IPS-18a (cell line): ENCODE results near the gene SNX25.
"Not testable (repeated sequence)": the region's sequence is repeated elsewhere in the genome, so short reads cannot be mapped to it uniquely, and the experiment has no call there.

Experiments
- H3K27ac ChIP-seq: one replicate; pipeline ENCODE4 v1.5.1; 2013; ENCODE audit warnings: low read length
- H3K27me3 ChIP-seq: one replicate; pipeline ENCODE4 v1.6.1; 2013; ENCODE audit warnings: mild to moderate bottlenecking, low read length; ENCODE audit not compliant: control insufficient read depth, insufficient read depth
- H3K36me3 ChIP-seq: one replicate; pipeline ENCODE4 v1.6.1; 2013; ENCODE audit warnings: low read depth, low read length; ENCODE audit not compliant: control insufficient read depth
- H3K4me1 ChIP-seq: one replicate; pipeline ENCODE4 v1.6.1; 2013; ENCODE audit warnings: low read depth, low read length; ENCODE audit not compliant: control insufficient read depth
- H3K4me3 ChIP-seq: one replicate; pipeline ENCODE4 v1.5.1; 2013; ENCODE audit warnings: low read length
- H3K9ac ChIP-seq: one replicate; pipeline ENCODE4 v1.6.1; 2013; ENCODE audit warnings: mild to moderate bottlenecking, low read length, moderate library complexity
- H3K9me3 ChIP-seq: one replicate; pipeline ENCODE4 v1.6.1; 2013; ENCODE audit warnings: low read depth, low read length; ENCODE audit not compliant: control insufficient read depth

Gene SNX25

GRCh38 chr4:185256446-185256845 is 47.0 kb downstream of the SNX25 start:
- H3K4me1 ChIP-seq, result peaks cover 10% of the 10 kb centered on the region
- H3K27me3 ChIP-seq, result no peaks in the 10 kb centered on the region
- no peak overlapping the region for H3K9ac ChIP-seq
- no peaks in the 10 kb centered on the region for H3K36me3 ChIP-seq
- H3K27ac ChIP-seq, result no peak overlapping the region
- no peaks in the 10 kb centered on the region for H3K9me3 ChIP-seq
- H3K4me3 ChIP-seq, result no peak overlapping the region

DNA sequence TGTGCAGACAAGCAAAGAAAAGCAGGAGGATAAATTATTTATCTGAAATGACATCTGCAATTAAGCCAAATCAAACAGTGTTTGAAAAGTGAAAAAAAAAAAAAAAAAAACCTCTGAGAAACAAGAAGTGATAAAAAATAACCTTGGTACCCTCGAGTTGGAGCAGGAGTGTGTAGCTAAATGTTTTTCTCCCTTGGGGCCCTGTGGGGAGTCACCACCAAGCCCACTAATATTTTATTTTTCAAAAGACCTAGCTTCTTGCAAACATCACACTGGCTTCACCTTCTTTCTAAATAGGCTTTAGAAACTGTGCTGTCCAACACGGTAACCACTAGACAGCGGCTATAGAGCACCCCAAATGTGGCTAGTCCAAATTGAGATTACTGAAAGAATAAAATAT is 47.7 kb downstream of the SNX25 start:
- no peaks in the 10 kb centered on the region for H3K36me3 ChIP-seq
- no peaks in the 10 kb centered on the region for H3K27me3 ChIP-seq
- H3K27ac ChIP-seq, result no peak overlapping the region
- H3K4me1 ChIP-seq, result peaks cover 10% of the 10 kb centered on the region
- H3K4me3 ChIP-seq, result no peak overlapping the region
- no peaks in the 10 kb centered on the region for H3K9me3 ChIP-seq
- H3K9ac ChIP-seq, result no peak overlapping the region

DNA sequence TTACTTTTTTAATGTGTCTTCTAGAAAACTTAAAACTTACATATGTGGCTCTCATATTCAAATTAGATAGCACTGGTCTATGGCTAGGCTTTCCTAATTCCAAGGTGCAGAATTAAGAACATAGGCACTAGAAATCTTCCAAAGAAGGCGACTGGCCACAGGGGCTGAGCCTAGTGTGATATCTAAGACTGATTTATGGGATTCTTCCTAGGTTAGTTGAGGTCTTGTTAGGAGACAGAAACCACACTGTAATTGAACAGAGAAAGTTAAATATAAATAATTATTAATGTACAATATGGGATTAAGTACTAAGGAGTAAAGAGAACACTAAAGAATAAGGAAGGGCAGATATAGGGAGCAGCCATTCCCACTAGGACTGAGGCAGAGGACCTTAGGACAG is 48.3 kb downstream of the SNX25 start:
- no peak overlapping the region for H3K4me3 ChIP-seq
- no peaks in the 10 kb centered on the region for H3K36me3 ChIP-seq
- H3K9ac ChIP-seq, result no peak overlapping the region
- H3K27me3 ChIP-seq, result no peaks in the 10 kb centered on the region
- H3K9me3 ChIP-seq, result no peaks in the 10 kb centered on the region
- H3K4me1 ChIP-seq, result peaks cover 10% of the 10 kb centered on the region
- H3K27ac ChIP-seq, result no peak overlapping the region

GRCh38 chr4:185258741-185259140 is 49.3 kb downstream of the SNX25 start:
- peaks cover 10% of the 10 kb centered on the region for H3K4me1 ChIP-seq
- not testable (repeated sequence) for H3K9me3 ChIP-seq, H3K4me3 ChIP-seq, H3K36me3 ChIP-seq, H3K27me3 ChIP-seq, H3K27ac ChIP-seq, H3K9ac ChIP-seq

DNA sequence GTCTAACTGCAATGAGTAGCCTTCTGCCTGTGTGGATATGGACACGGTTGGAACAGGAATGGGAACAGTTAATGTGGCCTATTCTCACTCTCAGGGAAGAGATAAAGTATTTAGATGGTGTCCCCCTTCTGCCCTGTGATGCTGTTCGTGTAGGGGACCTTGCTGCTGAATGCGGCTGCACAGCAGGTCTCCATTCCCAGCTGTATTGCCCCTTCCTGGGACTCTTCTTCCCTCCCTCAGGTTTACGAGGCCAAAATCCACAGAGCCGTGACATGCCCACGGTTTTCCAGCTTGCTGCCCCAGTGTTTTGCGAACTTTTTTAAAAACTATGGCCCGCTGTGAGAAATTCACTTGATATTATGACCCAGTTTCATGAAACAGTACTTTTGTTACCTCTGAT is 50.3 kb downstream of the SNX25 start:
- no peaks in the 10 kb centered on the region for H3K9me3 ChIP-seq
- no peaks in the 10 kb centered on the region for H3K36me3 ChIP-seq
- peaks cover 10% of the 10 kb centered on the region for H3K4me1 ChIP-seq
- no peaks in the 10 kb centered on the region for H3K27me3 ChIP-seq
- no peak overlapping the region for H3K9ac ChIP-seq
- H3K27ac ChIP-seq, result no peak overlapping the region
- no peak overlapping the region for H3K4me3 ChIP-seq

DNA sequence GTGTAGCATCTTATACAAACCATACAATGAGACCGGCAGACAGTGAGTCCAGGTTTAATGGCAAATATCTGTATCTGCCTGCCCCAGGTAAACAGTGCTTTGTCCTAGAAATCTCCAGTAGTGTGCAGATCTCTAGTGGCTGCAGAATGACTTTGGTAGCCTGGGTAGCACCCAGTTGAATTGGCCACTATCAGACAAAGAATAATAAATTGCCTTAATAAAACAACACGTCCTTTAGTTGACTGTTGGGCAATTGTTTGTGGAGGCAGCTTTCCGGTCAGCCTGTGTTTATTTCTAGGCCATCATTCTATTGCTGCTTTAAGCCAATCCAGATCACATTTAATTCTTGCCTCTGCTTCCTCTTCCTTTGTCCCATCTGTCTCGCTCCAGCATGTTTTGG is 52.5 kb downstream of the SNX25 start:
- Histone ChIP-seq H3K27ac (no peak overlapping the region), H3K36me3 (no peaks in the 10 kb centered on the region), H3K27me3 (no peaks in the 10 kb centered on the region), H3K9ac (no peak overlapping the region), H3K4me1 (peaks cover 14% of the 10 kb centered on the region), H3K9me3 (no peaks in the 10 kb centered on the region), H3K4me3 (no peak overlapping the region)

GRCh38 chr4:185263419-185263818 is 54.0 kb downstream of the SNX25 start:
- Histone ChIP-seq H3K4me3 (no peak overlapping the region), H3K9me3 (no peaks in the 10 kb centered on the region), H3K4me1 (peaks cover 14% of the 10 kb centered on the region), H3K27ac (no peak overlapping the region), H3K9ac (no peak overlapping the region), H3K36me3 (peaks cover 5% of the 10 kb centered on the region), H3K27me3 (no peaks in the 10 kb centered on the region)

DNA sequence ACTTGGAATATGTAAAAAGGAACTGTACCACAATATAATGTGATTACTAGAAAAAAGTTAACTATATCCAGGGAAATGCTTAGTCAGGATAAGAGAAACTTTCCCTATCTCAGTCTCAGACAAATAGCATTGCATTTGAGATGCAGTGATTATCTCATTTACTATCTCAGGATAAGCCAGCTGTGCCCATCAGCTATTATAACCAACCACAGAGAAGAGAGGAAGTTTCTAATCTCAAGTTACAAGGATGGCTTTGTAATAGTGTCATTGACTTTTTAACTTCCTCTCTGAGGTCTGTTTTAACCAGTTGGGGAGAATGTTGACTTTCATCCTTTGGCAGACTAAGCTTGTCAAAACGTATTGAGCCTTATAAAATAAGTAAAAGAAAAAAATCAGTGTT is 56.5 kb downstream of the SNX25 start:
- Histone ChIP-seq H3K9me3 (no peaks in the 10 kb centered on the region), H3K27me3 (no peaks in the 10 kb centered on the region), H3K4me1 (peaks cover 4% of the 10 kb centered on the region), H3K9ac (no peak overlapping the region), H3K4me3 (no peak overlapping the region), H3K36me3 (peaks cover 5% of the 10 kb centered on the region), H3K27ac (no peak overlapping the region)

- Histone ChIP-seq H3K9ac (no peak overlapping the region), H3K27me3 (no peaks in the 10 kb centered on the region), H3K9me3 (no peaks in the 10 kb centered on the region), H3K27ac (no peak overlapping the region), H3K4me1 (peaks cover 4% of the 10 kb centered on the region), H3K36me3 (peaks cover 5% of the 10 kb centered on the region), H3K4me3 (no peak overlapping the region)
Measured at GRCh38 chr4:185269286-185269685, 59.9 kb downstream of the SNX25 start.

DNA sequence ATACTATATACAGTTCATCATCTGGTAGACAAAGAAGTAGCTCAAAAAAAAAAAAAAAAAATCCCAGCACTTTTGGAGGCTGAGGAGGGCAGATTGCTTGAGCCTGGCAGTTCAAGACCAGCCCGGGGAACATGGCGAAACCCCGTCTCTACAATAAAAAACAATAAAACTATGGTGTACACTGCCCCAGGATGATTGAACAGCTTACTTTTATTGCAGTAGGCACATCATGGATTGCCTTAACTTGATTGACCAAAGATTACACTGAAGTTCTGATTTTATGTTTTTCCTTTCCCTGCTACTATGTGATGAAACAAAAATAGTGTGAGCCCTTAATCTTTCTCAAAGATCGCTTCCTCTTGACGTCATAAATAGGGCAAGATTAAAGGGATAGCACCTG is 60.6 kb downstream of the SNX25 start:
- H3K9me3 ChIP-seq, result no peaks in the 10 kb centered on the region
- H3K27ac ChIP-seq, result no peak overlapping the region
- H3K4me1 ChIP-seq, result peaks cover 4% of the 10 kb centered on the region
- H3K4me3 ChIP-seq, result no peak overlapping the region
- peaks cover 5% of the 10 kb centered on the region for H3K36me3 ChIP-seq
- H3K27me3 ChIP-seq, result no peaks in the 10 kb centered on the region
- no peak overlapping the region for H3K9ac ChIP-seq

DNA sequence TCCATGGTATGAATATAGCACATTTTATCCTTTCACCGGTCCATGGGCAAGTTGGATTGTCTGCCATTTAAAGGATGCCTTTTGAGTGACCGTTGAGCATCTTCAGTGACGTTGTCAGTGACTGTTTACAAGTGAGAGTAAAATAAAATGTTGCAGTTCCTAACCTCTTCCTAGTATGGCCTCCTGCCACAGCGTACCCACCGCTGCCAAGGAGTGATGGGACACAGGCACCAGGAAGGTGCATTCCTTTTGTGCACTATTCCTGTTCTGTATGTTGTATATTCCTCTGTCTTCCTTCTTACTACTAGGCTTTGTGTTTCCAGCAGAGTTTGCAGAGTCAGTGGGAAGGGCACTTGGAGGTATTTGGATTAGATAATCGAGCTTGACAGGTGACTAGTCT is 61.5 kb downstream of the SNX25 start:
- Histone ChIP-seq H3K4me3 (no peak overlapping the region), H3K4me1 (peaks cover 1% of the 10 kb centered on the region), H3K36me3 (peaks cover 5% of the 10 kb centered on the region), H3K9me3 (no peaks in the 10 kb centered on the region), H3K27ac (no peak overlapping the region), H3K9ac (no peak overlapping the region), H3K27me3 (no peaks in the 10 kb centered on the region)

GRCh38 chr4:185272245-185272644 is 62.8 kb downstream of the SNX25 start:
- no peaks in the 10 kb centered on the region for H3K27me3 ChIP-seq
- H3K4me1 ChIP-seq, result no peaks in the 10 kb centered on the region
- no peak overlapping the region for H3K9ac ChIP-seq
- H3K36me3 ChIP-seq, result peaks cover 5% of the 10 kb centered on the region
- H3K4me3 ChIP-seq, result no peak overlapping the region
- no peak overlapping the region for H3K27ac ChIP-seq
- H3K9me3 ChIP-seq, result no peaks in the 10 kb centered on the region
